Measurements from ENCODE around the gene TMEM151B. TPM values are rescaled to one million over a fixed set of nuclear protein-coding genes. Genes with fewer than 3 reads are reported as not detected.
"Not testable (repeated sequence)": the region's sequence is repeated elsewhere in the genome, so short reads cannot be mapped to it uniquely, and the experiment has no call there.

Gene TMEM151B
- total RNA-seq, 1 experiment from 2014 or later: not detected

DNA sequence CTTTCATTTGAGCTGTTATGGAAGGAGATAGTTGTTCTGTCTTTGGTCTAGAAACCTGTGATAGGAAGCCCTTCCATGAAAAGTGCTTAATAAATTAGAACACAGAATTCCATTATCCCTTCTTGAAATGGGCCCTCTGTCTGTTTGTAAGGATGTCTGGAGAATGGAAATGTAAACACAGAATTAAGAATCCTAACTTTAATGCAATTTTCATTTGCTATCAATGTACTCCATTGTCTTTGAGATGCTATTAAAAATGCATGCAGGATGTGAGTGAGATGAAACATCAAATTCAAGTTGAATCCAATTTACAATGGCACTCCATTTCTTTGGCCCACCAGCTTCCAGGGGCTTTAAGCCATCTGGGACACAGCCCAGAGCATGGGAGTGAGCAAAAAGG, 56.8 kb downstream of the TMEM151B start:
- DNase-seq (ENCODE audit: extremely low read depth, low read depth): no peak

DNA sequence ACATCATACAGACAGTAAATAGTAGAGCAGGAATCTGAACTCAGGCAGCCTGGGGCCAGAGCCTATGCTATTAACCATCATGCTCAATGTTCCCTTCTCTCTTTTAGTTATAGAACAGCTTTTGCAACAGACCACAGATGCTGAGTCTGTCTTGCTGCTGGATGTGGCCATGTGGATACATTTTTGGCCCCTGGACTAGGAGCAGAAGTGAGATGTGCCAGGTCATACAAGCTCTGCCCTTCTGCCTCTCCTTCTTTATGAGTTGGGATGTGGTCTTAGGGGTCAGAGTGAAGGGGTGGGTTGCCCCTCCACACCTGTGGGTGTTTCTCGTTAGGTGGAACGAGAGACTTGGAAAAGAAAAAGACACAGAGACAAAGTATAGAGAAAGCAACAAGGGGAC, 57.5 kb downstream of the TMEM151B start:
- no peak for DNase-seq (ENCODE audit: extremely low read depth, low read depth)

DNA sequence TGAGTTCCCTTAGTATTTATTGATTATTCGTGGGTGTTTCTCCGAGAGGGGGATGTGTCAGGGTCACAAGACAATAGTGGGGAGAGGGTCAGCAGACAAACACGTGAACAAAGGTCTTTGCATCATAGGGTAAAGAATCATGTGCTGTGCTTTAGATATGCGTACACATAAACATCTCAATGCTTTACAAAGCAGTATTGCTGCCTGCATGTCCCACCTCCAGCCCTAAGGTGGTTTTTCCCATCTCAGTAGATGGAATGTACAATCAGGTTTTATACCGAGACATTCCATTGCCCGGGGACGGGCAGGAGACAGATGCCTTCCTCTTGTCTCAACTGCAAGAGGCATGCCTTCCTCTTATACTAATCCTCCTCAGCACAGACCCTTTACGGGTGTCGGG, 58.0 kb downstream of the TMEM151B start:
- not testable (repeated sequence) for DNase-seq (ENCODE audit: extremely low read depth, low read depth)

DNA sequence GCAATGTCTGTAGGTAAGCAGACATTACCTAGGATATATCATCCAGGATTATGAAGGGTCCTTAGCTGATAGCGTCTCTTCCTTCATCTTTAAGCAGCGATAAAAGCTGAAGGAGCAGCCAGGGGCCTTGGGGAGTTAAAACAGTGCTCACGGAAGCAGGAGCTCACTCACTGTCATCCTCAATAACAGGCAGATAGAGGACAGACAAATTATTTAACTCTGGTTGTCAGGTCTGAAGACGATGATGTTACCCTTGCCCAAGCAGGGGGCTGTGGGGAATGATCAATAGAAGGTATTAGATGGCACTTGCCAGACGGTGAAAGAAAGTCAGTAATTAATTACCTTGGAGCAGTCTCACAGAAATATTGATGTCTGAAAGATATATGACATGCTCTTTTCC, 59.6 kb downstream of the TMEM151B start:
- no peak for DNase-seq (ENCODE audit: extremely low read depth, low read depth)

DNA sequence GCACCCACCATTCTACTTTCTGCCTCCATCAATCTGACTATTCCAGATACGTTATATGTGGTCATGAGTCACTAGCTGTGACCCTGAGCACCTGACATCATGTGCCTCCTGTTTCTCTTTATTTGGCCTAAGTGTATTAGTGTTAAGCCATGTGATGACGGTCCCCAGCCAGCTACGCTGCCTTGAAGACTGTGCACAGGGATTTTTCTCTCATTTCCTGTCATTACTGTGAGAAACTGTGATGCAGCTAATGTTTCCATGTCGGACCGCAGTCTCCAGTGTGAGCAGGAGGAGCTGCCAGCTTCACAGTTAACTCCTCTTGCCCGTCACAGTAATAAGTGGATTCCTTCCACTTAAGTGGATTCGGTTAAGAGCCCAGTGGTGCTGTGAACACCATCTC, 62.3 kb downstream of the TMEM151B start:
- DNase-seq (ENCODE audit: extremely low read depth, low read depth): no peak

DNA sequence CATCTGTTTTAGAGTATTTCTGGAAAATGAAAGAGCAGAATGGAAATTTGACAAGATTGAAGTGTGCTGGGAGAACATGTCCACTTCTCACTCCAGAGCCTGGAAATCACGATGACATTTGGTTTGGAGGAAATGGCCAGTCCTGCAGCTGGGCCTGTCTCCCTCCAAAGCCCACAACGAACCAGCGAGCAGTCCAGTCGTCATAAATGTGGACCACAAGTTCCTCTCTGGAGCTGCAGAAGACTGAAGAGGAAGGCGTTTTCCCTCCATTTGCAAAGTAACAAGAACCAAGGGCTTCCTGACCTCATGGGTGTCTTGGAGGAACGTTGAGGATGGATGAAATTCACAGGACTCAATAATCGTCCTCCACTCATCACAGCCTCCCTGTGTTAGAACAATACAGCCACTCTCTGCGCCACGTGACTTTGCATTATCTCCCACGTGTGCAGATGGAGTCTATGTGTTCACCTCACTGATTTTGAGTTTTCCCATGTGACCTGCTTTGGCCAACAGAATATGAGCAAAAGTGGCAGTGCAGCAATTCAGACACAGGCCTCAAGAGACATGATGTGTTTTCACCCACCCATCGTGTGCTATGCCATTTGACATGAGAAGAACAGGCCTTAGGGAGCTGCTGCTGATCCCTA, 63.1 kb downstream of the TMEM151B start:
- no peak for DNase-seq (ENCODE audit: extremely low read depth, low read depth)

DNA sequence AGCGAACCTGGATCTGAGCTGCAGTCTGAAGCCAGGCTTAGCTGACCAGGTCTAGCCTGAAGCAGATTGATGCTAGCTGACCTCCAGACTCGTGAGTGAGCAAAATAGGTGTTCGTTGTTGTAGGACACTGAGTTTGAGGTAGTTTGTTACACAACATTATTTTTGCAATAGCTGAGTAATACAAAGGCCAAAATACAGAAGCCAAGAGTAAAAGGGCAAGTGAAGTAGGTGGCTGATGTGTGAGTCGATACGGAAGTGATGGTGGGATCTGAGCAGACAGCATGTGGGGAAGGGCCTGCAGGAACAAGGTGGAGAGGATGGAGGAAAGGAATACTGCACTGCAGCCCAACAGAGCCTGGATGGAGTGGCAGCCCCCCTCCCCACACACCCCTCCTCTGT, 63.7 kb downstream of the TMEM151B start:
- no peak for DNase-seq (ENCODE audit: extremely low read depth, low read depth)

DNA sequence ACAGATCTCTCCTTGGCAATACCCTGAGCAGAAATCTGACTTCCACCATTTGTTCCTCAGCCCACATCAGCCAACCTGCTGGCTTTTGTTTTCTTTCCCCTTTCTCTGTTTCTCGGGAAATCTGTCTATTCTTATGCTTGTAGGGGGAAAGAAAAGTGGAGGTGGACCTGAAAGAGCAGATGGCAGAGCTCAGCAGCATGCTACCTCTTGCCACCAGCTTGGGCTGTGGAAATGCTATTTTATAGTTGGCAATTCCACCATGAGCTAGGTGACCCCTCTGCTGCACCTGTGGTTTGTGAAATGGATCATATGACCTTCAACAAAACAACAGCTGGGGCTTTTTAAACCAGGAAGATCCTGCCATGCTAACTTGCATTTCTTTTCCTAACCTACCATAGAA, 65.4 kb downstream of the TMEM151B start:
- no peak for DNase-seq (ENCODE audit: extremely low read depth, low read depth)

DNA sequence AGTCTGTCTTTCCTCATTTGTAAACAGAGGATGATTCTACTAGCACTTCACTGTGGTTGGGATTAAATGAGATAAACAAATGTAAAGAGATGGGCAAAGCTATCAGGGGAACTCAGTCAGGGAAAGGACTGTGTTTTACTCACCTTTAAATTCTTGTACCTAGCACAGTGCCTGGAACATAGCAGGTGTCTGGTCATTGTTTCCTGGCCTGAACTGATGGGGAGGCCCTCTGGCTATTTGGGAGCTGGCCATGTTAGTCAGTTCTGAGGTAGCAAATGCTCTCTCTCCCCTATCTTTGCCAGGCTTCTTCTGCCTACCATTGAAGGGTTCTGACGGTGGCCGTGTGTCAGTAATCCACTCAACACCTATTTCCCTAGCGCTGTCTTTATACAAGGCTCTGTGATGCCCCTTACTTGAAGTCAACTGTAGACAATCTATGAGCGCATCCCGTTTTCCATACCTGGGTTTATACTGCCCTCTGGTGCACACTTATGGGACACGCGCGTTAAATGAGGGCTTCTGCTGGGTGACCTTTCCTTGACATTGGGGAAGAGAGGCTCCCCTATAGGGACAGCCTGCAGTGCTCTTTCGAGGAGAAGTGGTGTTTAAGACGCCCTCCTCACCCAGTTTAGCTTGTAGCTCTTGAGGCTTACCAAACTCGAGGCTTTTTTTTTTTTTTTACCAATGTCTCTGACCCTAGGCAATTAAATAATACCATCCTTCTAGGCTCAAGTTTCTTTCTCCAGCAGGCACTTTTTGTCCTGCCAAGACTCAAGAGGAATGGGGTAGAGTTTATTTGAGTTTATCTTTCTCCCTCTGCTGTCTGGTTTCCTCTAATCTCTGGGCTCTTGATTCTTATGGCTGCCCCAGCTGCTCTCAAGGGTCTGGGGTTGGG, 68.2 kb downstream of the TMEM151B start:
- peak; percentile 68 for DNase-seq (ENCODE audit: extremely low read depth, low read depth)

DNA sequence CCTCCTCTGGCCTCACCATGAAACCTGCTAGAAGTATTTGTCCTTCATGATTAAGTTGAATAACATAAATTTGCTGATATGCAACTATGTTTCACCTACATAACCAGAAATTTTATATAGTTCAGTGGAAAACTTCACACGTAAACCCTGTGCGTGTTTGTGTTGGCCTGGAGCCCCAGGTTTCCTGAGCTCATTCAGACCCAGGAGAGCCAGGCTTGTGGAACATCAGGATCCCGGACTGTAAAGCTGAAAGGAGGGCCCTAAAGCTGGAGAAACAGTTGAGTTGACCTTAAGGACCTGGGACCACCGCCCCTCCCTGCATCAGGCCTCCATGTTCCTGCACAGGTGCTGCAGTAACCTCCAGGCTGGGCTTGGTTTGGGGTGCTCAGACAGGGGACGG, 69.1 kb downstream of the TMEM151B start:
- no peak for DNase-seq (ENCODE audit: extremely low read depth, low read depth)

DNA sequence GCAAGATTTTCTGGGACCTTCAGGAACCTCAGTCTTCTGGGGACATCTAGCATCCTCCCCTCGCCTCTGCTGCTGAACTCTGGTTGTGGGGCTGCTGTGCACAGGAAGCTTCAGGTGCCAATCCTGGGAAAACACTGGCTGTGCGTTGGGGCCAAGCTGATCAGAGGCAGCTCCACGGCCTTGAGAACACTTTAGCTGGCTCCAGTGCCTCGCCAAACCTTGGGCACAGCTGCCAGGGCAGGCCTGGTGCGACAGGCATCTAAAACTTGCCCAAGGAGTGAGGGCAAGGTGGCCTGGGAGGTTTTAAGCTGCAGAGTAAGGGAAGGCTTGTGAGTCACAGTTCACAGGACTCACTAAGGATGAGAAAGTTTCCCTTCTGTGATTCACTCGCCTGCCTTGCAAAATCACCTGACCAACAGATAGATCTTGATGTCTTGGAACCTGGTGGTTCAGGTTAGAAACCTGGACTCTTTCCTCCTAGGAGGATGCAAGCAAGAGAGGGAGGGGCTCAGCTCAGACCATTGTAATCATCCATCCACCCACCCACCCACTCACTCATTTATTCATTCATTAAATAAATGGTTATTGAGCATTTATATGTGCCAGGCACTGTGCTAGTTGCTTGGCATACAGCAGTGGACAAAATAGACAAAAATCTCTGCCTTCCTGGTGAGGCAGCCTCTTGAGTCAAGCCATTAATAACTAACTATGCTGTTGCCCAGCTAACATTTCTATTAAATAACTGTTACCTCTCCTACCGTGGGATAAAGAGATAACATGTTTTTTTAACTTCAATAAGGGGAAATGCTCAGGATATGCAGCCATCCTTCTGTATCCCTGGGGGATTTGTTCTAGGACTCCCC, 69.7 kb downstream of the TMEM151B start:
- no peak for DNase-seq (ENCODE audit: extremely low read depth, low read depth)

DNA sequence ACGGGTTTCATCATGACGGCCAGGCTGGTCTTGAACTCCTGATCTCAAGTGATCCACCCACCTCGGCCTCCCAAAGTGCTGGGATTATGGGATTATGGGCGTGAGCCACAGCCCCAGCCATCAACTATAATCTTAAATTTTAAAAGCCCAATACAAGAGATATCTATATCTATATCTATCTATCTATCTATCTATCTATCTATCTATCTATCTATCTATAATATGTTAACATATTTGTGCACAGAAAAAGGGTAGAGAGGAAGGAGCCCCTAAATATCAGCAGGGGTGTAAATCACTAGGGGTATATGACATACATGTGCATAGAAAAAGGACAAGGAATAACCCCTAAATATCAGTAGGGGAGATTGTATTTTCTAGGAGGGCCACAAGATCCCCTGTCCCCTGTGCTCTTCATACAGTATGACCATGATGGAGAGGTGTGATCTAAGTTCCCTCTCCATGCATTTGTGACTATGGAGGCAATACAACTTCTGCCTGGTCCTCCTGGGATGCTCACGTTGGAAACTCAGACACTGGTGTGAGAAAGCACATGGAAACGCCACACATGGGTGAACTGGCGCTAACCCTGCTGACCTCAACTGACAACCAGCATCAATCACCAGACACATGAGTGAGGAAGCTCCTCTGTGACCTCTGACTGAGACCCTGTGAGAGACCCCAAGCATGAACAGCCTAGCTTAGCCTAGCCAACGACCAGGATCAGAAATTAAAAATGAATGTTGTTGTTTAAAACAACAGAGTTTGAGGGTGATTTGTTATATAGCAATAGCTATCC, 71.0 kb downstream of the TMEM151B start:
- no peak for DNase-seq (ENCODE audit: extremely low read depth, low read depth)

DNA sequence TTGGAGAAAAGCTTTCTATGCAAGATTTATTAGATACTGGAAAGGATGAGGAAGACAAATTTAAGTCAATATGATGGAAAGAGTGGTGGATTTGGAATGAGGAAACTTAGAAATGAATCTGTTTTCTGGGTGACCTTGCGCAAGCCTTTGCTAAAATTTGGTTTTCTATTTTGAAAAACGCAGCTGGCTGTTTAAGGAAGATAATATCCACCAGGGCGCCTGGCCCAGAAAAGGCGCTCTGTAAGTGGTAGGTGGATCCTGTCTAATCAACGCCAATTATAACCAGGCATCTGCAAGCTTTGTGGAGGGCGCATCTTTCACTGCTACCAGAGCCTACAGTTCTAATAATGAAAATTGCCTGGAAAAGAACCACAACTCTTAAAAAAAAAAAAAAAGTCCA, 71.8 kb downstream of the TMEM151B start:
- DNase-seq (ENCODE audit: extremely low read depth, low read depth): no peak

DNA sequence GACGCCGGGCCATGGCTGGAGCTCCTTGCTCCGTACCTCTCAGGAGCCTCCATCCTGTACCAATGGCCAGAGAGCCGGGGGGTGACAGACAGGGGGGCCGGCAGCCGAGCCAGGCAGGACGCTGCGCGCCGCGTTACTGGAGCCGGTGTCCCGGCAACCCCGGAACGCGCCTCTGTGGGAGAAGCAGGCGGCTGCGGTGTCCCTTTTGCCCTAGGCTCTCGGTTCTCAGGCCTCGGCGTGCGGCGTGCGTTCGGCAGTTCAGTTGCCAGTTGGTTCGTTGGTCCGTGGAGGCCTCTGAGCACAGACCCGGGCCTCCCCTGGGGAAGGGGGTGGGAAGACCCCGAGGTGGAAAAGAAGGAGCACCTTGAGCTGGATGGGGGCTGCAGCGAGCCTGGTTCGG, 72.2 kb downstream of the TMEM151B start, which contains the start of gene SPATS1:
TSS of gene SPATS1 (plus strand) at position 162 of the 400 bp plus-strand sequence. CDS start 446 bp downstream, outside the sequence.
- no peak for DNase-seq (ENCODE audit: extremely low read depth, low read depth)

DNA sequence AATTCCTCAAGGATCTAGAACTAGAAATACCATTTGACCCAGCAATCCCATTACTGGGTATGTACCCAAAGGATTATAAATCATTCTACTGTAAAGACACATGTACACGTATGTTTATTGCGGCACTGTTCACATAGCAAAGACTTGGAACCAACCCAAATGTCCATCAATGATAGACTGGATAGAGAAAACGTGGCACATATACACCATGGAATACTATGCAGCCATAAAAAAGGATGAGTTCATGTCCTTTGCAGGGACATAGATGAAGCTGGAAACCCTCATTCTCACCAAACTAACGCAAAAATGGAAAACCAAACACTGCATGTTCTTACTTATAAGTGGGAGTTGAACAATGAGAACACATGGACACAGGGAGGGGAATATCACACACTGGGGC, 76.6 kb downstream of the TMEM151B start:
- DNase-seq (ENCODE audit: extremely low read depth, low read depth): not testable (repeated sequence)

DNA sequence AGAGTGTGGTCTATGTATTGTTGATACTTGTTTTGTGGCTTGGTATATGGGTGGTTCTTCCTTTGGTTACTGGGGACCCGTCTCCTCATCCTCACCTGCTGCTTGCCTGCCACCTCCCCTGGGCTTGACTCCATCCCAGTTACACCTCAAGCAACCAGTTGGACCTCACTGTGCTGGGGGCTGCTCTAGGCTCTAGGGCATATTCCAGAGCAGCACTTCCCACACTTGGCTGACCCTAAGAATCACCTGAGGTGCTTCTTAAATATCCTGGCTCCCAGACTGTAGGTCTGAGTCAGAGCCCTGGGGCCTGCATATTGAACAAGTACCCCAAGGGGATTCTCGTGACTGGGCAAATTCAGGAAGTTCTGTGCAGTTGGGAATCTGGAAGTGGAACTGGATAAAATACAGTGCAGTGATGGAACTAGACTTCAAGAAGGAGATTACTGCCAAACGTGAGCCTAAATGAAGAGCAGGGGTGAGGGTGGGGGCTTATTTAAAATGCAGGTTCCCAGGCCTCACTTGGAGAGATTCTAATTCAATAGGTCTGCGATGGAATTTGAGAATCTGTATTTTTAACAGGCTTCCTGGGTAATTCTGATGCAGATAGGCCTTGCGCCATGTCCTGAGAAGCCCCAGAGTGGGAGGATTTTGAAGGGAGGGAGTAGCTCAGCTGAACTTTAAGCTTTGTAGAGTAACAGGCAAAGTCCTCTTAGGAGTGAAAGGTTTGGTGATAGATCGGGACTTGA, 79.8 kb downstream of the TMEM151B start:
- DNase-seq (ENCODE audit: extremely low read depth, low read depth): no peak

DNA sequence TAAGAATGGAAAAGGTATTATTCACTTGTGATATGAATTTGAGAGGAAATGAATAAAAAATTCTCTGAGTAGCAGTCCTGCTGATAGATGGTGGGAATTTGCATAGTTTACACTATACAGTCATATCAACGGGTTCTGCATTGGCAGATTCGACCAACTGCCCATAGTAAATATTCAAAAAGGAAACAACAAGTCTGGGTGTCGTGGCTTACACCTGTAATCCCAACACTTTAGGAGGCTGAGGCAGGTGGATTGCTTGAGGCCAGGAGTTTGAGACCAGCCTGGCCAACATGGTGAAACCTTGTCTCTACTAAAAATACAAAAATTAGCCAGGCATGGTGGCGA, 80.4 kb downstream of the TMEM151B start:
- not testable (repeated sequence) for DNase-seq (ENCODE audit: extremely low read depth, low read depth)

DNA sequence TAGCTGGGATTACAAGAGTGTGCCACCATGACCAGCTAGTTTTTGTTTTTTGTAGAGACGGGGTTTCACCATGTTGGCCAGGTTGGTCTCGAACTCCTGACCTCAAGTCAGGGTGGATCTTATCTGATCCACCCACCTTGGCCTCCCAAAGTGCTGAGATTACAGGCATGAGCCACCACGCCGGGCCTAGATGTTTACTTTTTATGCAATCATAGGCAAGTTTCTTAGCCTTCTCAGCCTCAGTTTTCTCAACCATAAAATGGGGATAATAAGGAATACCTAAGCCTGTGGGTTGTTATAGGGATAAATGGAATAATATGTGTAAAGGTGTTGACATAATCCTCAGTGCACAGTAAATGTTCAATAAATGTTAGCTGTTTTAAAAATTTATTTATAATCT, 82.0 kb downstream of the TMEM151B start:
- DNase-seq (ENCODE audit: extremely low read depth, low read depth): no peak

DNA sequence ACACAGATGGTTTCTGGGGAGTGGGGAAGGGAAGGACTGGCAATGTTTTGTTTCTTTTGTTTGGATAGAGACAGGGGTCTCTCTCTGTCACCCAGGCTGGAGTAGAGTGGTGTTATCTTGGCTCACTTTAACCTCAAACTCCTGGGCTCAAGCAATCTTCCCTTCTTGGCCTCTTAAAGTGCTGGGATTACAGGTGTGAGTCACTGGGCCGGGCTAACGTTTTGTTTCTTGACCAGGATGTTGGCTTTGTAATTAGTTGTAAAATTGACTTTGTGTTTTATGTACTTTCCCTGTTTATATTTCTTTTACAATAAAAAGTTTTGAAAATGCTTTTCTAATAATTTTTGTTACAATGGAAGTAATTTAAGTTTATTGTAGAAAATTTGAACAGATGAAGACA, 83.1 kb downstream of the TMEM151B start:
- no peak for DNase-seq (ENCODE audit: extremely low read depth, low read depth)

DNA sequence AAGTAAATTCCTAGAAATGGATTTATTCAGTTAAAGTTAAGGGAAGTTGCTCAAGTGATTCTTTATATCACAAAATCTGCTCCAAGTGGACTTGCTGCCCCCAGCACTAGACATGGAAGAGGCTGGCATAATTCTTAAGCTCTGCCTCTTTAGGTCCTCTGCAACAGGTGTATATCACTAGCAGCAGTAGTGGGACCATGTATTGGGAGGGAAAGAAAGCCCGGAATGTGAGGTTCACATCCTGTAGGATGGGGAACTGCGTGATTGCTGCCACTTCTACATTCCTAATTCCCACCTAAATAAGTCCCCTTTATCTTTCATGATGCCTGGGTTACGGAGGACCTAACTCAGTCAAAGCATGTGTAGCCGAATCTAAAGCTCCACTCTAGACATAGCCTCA, 85.4 kb downstream of the TMEM151B start:
- no peak for DNase-seq (ENCODE audit: extremely low read depth, low read depth)

Data from NCI-H460 (cell line).